Heart left ventricle (tissue), 13 donors: ENCODE results near the gene HIPK2.

ENCODE experiments used
- POLR2A ChIP-seq, 2 donors: fragments of 450-650 bp; IDR thresholded peaks; one replicate each; pipeline ENCODE4 v1.6.1; 2017; ENCODE audit warnings: antibody characterized with exemption in 2 of 2, mild to moderate bottlenecking in 2 of 2, moderate library complexity in 2 of 2
- TF ChIP-seq, protein P1 (sequence below), 12 donors: fragments of 200-600 bp; sonication (generic) in 4 of 12; IDR thresholded peaks; one replicate each; pipeline versions ENCODE4 v1.5.0 to v1.8.0; 2018 to 2022; ENCODE audit warnings: antibody characterized with exemption in 12 of 12, mild to moderate bottlenecking in 5 of 12
- donor health status: ischemic (EF 13 %, LVEDD 7.1; RV severe dilation, severe dysfunction).
- donor health status: DM: no; HTN: yes; CAD: no.
- donor health status: DM: no; HTN: no; CAD: no.
- donor health status: ischemic (EF 25% LVEDD 6.9; RV normal size, moderate dysfunction).
- donor health status: ischemic (EF 25% LVEDD 5.7; RV mildly dilated, moderate dysfunction).
- donor health status: ischemic (EF 35%, LVEDD 5.7; RV mildly dilated, moderate dysfunction).
- donor health status: nonischemic (EF 11% LVEDD 7.7; RV severe dilation, severe dysfunction).
- donor health status: DM: yes; HTN: yes; CAD: no.
- donor health status: PGD.
- donor health status: ischemic (EF 29% LVEDD 5.4; RV normal size, mild dysfunction).
- donor health status: nonischemic (EF 23%, LVEDD 6.1; RV moderate dilation, normal function).

DNA sequence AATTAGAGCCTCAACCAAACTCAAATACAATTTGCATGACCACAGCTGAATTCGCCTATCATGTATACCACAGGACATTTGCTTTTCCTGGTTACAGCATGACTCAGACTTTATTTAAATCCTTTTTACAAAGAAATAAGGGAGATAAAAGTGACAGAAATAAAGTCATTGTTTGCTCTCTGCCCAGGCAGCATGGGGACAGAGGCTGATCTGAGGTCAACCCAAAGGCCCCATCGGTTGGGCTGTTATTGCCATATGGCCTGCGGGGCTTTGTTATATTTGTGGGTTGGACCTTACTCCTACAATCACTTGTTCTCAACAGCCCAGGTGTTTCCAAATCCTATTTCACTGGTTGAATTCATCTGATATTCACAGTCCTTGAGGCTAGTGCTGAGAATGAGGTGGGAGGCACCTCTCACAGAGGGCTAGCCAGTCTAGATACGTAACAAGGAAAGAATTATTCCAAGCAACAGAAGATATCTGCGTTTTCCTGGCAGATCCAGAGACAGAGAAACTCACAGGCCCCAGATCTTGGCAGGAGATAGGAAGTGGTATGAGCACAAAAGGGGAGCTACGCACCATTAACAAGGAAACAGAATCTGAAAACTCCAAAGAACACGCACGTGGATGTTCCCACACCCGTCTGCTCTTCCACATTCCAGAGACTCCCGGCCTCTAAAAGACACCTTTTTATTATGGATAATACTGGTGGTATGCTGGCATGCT is 117.3 kb downstream of the HIPK2 start:
- TF ChIP-seq POLR2A (IDR thresholded peaks at IDR 0.05) = no peak
- TF ChIP-seq, protein P1, sequence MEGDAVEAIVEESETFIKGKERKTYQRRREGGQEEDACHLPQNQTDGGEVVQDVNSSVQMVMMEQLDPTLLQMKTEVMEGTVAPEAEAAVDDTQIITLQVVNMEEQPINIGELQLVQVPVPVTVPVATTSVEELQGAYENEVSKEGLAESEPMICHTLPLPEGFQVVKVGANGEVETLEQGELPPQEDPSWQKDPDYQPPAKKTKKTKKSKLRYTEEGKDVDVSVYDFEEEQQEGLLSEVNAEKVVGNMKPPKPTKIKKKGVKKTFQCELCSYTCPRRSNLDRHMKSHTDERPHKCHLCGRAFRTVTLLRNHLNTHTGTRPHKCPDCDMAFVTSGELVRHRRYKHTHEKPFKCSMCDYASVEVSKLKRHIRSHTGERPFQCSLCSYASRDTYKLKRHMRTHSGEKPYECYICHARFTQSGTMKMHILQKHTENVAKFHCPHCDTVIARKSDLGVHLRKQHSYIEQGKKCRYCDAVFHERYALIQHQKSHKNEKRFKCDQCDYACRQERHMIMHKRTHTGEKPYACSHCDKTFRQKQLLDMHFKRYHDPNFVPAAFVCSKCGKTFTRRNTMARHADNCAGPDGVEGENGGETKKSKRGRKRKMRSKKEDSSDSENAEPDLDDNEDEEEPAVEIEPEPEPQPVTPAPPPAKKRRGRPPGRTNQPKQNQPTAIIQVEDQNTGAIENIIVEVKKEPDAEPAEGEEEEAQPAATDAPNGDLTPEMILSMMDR (IDR thresholded peaks at IDR 0.05) = no peak
